A673 (cell line): ENCODE results near the gene RAX2.

Source experiments
- EZH2 ChIP-seq: fragments of 200-600 bp; sonication (generic); IDR thresholded peaks from 2 replicates; pipeline ENCODE4 v1.6.1; 2017; ENCODE audit warnings: borderline replicate concordance, low read depth, mild to moderate bottlenecking, mixed read lengths, antibody characterized with exemption, low read length; ENCODE audit not compliant: poor library complexity, severe bottlenecking
- TF ChIP-seq, protein P1 (sequence below): fragments of 300-800, 200-600 bp; sonication (generic); conservative IDR thresholded peaks from 2 replicates; pipeline ENCODE4 v1.5.1; 2017; ENCODE audit warnings: low read depth, mild to moderate bottlenecking, antibody characterized with exemption, low read length, moderate library complexity, mixed read lengths

DNA sequence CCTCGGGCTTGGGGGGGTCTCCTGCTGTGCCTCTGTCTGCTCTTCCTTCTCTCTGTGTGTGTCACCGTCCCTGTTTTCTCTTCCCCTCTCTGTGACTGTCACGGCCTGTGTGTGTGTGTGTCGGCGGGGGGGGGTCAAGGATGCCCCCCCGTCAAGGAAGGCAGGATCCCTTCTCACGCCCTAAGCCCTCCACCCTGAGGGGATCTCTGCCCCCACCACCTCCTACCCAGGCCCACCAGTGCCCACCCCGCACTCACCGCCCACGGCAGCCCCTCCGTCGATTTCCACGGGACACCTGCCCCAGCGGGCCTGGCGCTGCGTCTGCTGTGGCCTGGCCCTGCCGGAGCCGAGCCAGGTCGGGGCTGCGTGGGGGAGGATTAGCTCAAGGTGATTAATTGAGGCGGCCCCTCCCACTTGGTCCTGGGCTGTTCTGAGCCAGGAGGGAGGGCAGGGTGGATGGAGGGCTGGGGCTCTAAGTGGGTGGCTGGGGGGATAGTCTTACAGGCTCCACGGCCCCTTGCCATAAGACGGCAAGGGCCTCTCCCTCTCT is at the start of gene RAX2:
- TF ChIP-seq, protein P1, sequence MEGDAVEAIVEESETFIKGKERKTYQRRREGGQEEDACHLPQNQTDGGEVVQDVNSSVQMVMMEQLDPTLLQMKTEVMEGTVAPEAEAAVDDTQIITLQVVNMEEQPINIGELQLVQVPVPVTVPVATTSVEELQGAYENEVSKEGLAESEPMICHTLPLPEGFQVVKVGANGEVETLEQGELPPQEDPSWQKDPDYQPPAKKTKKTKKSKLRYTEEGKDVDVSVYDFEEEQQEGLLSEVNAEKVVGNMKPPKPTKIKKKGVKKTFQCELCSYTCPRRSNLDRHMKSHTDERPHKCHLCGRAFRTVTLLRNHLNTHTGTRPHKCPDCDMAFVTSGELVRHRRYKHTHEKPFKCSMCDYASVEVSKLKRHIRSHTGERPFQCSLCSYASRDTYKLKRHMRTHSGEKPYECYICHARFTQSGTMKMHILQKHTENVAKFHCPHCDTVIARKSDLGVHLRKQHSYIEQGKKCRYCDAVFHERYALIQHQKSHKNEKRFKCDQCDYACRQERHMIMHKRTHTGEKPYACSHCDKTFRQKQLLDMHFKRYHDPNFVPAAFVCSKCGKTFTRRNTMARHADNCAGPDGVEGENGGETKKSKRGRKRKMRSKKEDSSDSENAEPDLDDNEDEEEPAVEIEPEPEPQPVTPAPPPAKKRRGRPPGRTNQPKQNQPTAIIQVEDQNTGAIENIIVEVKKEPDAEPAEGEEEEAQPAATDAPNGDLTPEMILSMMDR = no peak
- TF ChIP-seq EZH2 = no peak
